Sigmoid colon (tissue), 4 donors: ENCODE measurements around the gene RABEP2.

Experiments
- CTCF ChIP-seq, 4 experiments: fragments of 450-650 bp in 3 of 4; fragments of 200-600 bp in 1 of 4; IDR thresholded peaks; one replicate each; pipeline ENCODE4 v1.5.1; 2016 to 2019; ENCODE audit warnings: antibody characterized with exemption in 4 of 4, mild to moderate bottlenecking in 3 of 4, moderate library complexity in 2 of 4
- EP300 ChIP-seq, 4 donors: sonication (generic); formaldehyde crosslinking; IDR thresholded peaks; one replicate each; pipeline ENCODE4 v1.6.1; 2017; ENCODE audit warnings: antibody characterized with exemption in 4 of 4
- POLR2A ChIP-seq, 2 donors: fragments of 450-650 bp; IDR thresholded peaks; one replicate each; pipeline ENCODE4 v1.6.1; 2016; ENCODE audit warnings: antibody characterized with exemption in 2 of 2, mild to moderate bottlenecking in 2 of 2, moderate library complexity in 2 of 2
- POLR2AphosphoS5 ChIP-seq, 4 donors: sonication (generic); formaldehyde crosslinking; IDR thresholded peaks; one replicate each; pipeline ENCODE4 v1.6.1; 2017; ENCODE audit warnings: antibody characterized with exemption in 4 of 4

- TF ChIP-seq CTCF (IDR thresholded peaks at IDR 0.05) (no peak), POLR2AphosphoS5 (IDR thresholded peaks at IDR 0.05) (no peak), POLR2A (IDR thresholded peaks at IDR 0.05) (no peak), EP300 (IDR thresholded peaks at IDR 0.05) (no peak)
Measured at GRCh38 chr16:28859326-28859725, 65.7 kb downstream of the RABEP2 start.
